Endothelial cell of umbilical vein (primary cell): ENCODE measurements around the gene MRPS18B. TPM values are rescaled to one million over a fixed set of nuclear protein-coding genes. Genes with fewer than 3 reads are reported as not detected.
A peak's percentile ranks its signal among the peaks of the same experiment; 100 is the strongest.

Experiments
- BruUV-seq: library from RNA; stranded (reverse); fragments of 400-500 nt; replicated peaks from 2 replicates; lab custom pipeline; 2021; lab: Mats Ljungman, UMichigan
- CTCF ChIA-PET: fragments of 300-600, 350-600 bp; sonication (Branson Sonifier 250); formaldehyde crosslinking; loops from one replicate; lab custom pipeline; 2021; ENCODE audit warnings: antibody characterized with exemption, inconsistent platforms; lab: Charles Lee
- POLR2A ChIA-PET: fragments of 300-600, 350-600 bp; sonication (Branson Sonifier 250); formaldehyde crosslinking; loops from one replicate; lab custom pipeline; 2021; ENCODE audit warnings: antibody characterized with exemption, inconsistent platforms; lab: Charles Lee
- DNase-seq: peaks from one replicate; pipeline ENCODE4 v3.0.0-alpha.2; 2011; ENCODE audit warnings: low read depth, low spot score
- FAIRE-seq: peaks from 2 replicates; lab custom pipeline; 2011; peaks lifted over from hg19 to GRCh38; lab: Jason Lieb, UNC
- H2AFZ ChIP-seq: 2 replicates; pipeline ENCODE4 v1.6.0; 2012; ENCODE audit warnings: low read depth, low read length, control low read depth, inconsistent platforms
- H3K27ac ChIP-seq: 2 replicates; pipeline ENCODE4 v1.5.1; 2011; ENCODE audit warnings: low read depth, mild to moderate bottlenecking, control low read depth, low read length, moderate library complexity; ENCODE audit not compliant: insufficient read depth
- H3K27me3 ChIP-seq, 2 experiments: 2 replicates each; pipeline versions ENCODE4 v1.6.0 to v1.6.1; 2011; ENCODE audit warnings: low read length in 2 of 2, mixed read lengths in 1 of 2; ENCODE audit not compliant: control insufficient read depth in 2 of 2, insufficient read depth in 2 of 2
- H3K36me3 ChIP-seq, 2 experiments: 2 replicates in 1 of 2; 3 replicates in 1 of 2; pipeline ENCODE4 v1.5.1; 2011; ENCODE audit warnings: low read length in 2 of 2, mild to moderate bottlenecking in 1 of 2, moderate library complexity in 1 of 2; ENCODE audit not compliant: control insufficient read depth in 2 of 2, insufficient read depth in 2 of 2; ENCODE audit errors: extremely low read depth in 1 of 2
- H3K4me1 ChIP-seq: 3 replicates; pipeline ENCODE4 v1.5.1; 2011; ENCODE audit warnings: mild to moderate bottlenecking, low read length; ENCODE audit not compliant: control insufficient read depth, insufficient read depth; ENCODE audit errors: extremely low read depth
- H3K4me2 ChIP-seq: 2 replicates; pipeline ENCODE4 v1.6.1; 2011; ENCODE audit warnings: low read length, control low read depth, mixed read lengths; ENCODE audit not compliant: insufficient read depth
- H3K4me3 ChIP-seq, 3 experiments: fragments of 200-600 bp in 1 of 3; sonication (generic), shearing (Covaris generic) in 1 of 3; replicated peaks in 1 of 3; 2 replicates each; pipeline ENCODE4 v1.5.1; 2011 to 2016; ENCODE audit warnings: control low read depth in 3 of 3, low read length in 3 of 3, mild to moderate bottlenecking in 2 of 3, inconsistent platforms in 1 of 3, low read depth in 1 of 3, moderate library complexity in 1 of 3; ENCODE audit not compliant: insufficient read depth in 1 of 3
- H3K79me2 ChIP-seq: 2 replicates; pipeline ENCODE4 v1.6.0; 2012; ENCODE audit warnings: low read length, inconsistent platforms; ENCODE audit not compliant: control insufficient read depth, insufficient read depth
- H3K9ac ChIP-seq: replicated peaks from 2 replicates; pipeline ENCODE3; 2011; ENCODE audit warnings: low read length, control low read depth; ENCODE audit not compliant: insufficient read depth; ENCODE audit errors: extremely low read depth
- H3K9me1 ChIP-seq: replicated peaks from 3 replicates; pipeline ENCODE4 v1.6.0; 2011; ENCODE audit warnings: mild to moderate bottlenecking, low read length; ENCODE audit not compliant: control insufficient read depth, insufficient read depth; ENCODE audit errors: extremely low read depth
- H3K9me3 ChIP-seq: replicated peaks from 2 replicates; pipeline ENCODE4 v1.5.1; 2012; ENCODE audit warnings: low read length, inconsistent platforms; ENCODE audit not compliant: control insufficient read depth, insufficient read depth
- H4K20me1 ChIP-seq: replicated peaks from 2 replicates; pipeline ENCODE3; 2011; ENCODE audit warnings: mild to moderate bottlenecking, low read length; ENCODE audit not compliant: control insufficient read depth, insufficient read depth; ENCODE audit errors: extremely low read depth
- EZH2 ChIP-seq: IDR thresholded peaks from 2 replicates; pipeline ENCODE4 v1.6.1; 2012; ENCODE audit warnings: borderline replicate concordance, low read depth, mild to moderate bottlenecking, moderate library complexity, low read length, inconsistent platforms; ENCODE audit not compliant: severe bottlenecking
- FOS ChIP-seq: IDR thresholded peaks from 2 replicates; pipeline ENCODE4 v1.6.1; 2011; ENCODE audit warnings: mild to moderate bottlenecking, low read length, moderate library complexity, borderline replicate concordance; ENCODE audit not compliant: insufficient read depth
- GATA2 ChIP-seq: IDR thresholded peaks from 2 replicates; pipeline ENCODE4 v1.7.0; 2011; ENCODE audit warnings: low read depth, mild to moderate bottlenecking, moderate library complexity, mixed read lengths, low read length; ENCODE audit not compliant: insufficient read length, insufficient read depth
- JUN ChIP-seq: IDR thresholded peaks from 2 replicates; pipeline ENCODE4 v1.6.1; 2011; ENCODE audit warnings: borderline replicate concordance, low read depth; ENCODE audit not compliant: insufficient read length, insufficient read depth
- MYC ChIP-seq: IDR thresholded peaks from one replicate; pipeline ENCODE4 v1.6.1; 2011; ENCODE audit warnings: mild to moderate bottlenecking, low read depth, low read length
- POLR2A ChIP-seq: IDR thresholded peaks from 2 replicates; pipeline ENCODE4 v1.6.1; 2012; ENCODE audit warnings: low read depth, mild to moderate bottlenecking, control low read depth, low read length
- POLR2AphosphoS5 ChIP-seq: IDR thresholded peaks from 2 replicates; pipeline ENCODE4 v1.6.1; 2012; ENCODE audit warnings: low read depth, mild to moderate bottlenecking, control low read depth, low read length, moderate library complexity; ENCODE audit not compliant: insufficient read depth
- dilution Hi-C: fragments of 300-500 bp; cut with MboI; formaldehyde crosslinking; loops from one replicate; pipeline ENCODE4 v1.15.0; 2019; ENCODE audit warnings: low sequenced_read_pairs; ENCODE audit not compliant: extremely low pct_ligation_motif_present
- intact Hi-C: fragments of 100-400 bp; cut with micrococcal nuclease; formaldehyde crosslinking; loops from one replicate; pipeline ENCODE4 v1.10.0; 2022
- polyA plus RNA-seq, 4 experiments: library from polyadenylated mRNA; depleted of rRNA in 3 of 4; stranded (reverse) in 3 of 4; unstranded in 1 of 4; fragments of >200 nt; gene quantifications; 2 replicates each; pipeline versions ENCODE4 v1.2.1 to v1.2.3, GENCODE V29; 2011 to 2012; ENCODE audit warnings: missing spikeins in 1 of 4
- total RNA-seq: library from RNA; stranded (reverse); gene quantifications from 2 replicates; pipeline ENCODE4 v1.2.3, GENCODE V29; 2021
- TF ChIP-seq, protein P1 (sequence below): IDR thresholded peaks from 2 replicates; pipeline ENCODE4 v1.6.1; 2011; ENCODE audit not compliant: insufficient read depth, insufficient read length
- TF ChIP-seq, protein P2 (sequence below), 2 donors: IDR thresholded peaks; 1 replicate in 1 of 2; 2 replicates in 1 of 2; pipeline ENCODE4 v1.5.1; 2011; ENCODE audit warnings: low read length in 2 of 2, mild to moderate bottlenecking in 2 of 2, moderate library complexity in 2 of 2, control low read depth in 1 of 2, inconsistent platforms in 1 of 2, low read depth in 1 of 2; ENCODE audit not compliant: insufficient read depth in 1 of 2; ENCODE audit errors: extremely low read depth in 1 of 2

Gene MRPS18B
- total and polyA plus RNA-seq, 2 donors (not counting 3 experiments of a cell fraction or from before 2014, with no cell fraction given), result 32.6 to 49.1 TPM

DNA sequence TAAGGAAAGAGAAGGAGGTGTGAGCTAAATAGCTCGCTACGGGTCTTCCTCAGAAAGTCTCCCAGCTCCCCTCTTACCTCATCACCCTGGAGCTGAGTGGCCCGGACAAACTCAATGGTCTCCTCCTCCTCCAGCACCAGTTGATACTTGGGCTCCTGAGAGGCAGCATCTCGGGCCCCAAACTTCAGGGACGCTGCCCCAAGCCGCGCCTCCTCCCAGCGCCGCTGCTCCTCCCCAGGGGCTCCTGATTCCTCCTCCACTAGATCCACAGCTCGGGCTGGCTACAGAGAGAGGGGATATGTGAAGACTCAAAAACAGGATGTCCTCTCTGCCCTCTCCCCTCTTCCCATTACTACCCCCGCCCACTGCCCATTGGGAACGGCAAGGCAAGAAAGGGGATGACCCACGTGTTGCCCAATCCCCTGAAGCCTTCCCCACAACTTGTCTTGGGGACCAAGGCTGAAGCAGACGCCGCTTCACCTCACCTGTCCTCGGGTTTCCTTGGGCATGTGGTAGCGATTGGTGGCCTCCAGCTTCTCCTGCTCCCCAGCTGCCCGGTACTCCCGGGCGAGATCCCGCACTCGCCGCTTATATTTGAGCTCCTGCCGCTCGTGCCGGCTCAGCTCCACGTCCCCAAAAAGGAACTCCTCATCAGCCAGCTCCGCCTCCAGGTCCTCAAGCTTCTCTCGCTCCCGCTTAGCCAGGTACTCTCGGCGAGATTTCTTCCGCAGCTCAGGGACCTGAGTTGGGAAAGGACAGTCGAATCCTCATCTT lies 47.5 kb downstream of the MRPS18B start:
- intact Hi-C loops (no loop called here), dilution Hi-C loops (no loop called here)
- no peaks in the 10 kb centered on the region for H3K9me1 ChIP-seq
- no peaks in the 10 kb centered on the region for H3K9me3 ChIP-seq
- no peak for DNase-seq
- TSS peak; percentile 49 for BruUV-seq
- no peak overlapping the region for H3K9ac ChIP-seq
- H3K4me1 ChIP-seq, result no peaks in the 10 kb centered on the region
- no peak for FAIRE-seq
- H3K27me3 ChIP-seq, result no peaks in the 10 kb centered on the region
- H4K20me1 ChIP-seq, result no peaks in the 10 kb centered on the region
- ChIA-PET CTCF (interaction anchor here (0.8 to 1.7 kb wide), 7 partner anchors 8 to 183 kb away, joined by 3 to 5 read pairs (median 4); partner anchors contain the start of genes DHX16 and MRPS18B), POLR2A (interaction anchor here (0.6 kb wide), 1 partner anchor 37 kb away, joined by 3 read pairs; no protein-coding TSS in a partner anchor)
- no peak overlapping the region for H3K4me3 ChIP-seq
- peaks cover 14 to 42% of the 10 kb centered on the region in 2 experiments for H3K36me3 ChIP-seq
- TF ChIP-seq, protein P1, sequence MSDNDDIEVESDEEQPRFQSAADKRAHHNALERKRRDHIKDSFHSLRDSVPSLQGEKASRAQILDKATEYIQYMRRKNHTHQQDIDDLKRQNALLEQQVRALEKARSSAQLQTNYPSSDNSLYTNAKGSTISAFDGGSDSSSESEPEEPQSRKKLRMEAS, result no peak
- no peak for TF ChIP-seq EZH2
- no peak for TF ChIP-seq FOS
- no peak for TF ChIP-seq POLR2AphosphoS5
- TF ChIP-seq GATA2, result no peak
- TF ChIP-seq, protein P2, sequence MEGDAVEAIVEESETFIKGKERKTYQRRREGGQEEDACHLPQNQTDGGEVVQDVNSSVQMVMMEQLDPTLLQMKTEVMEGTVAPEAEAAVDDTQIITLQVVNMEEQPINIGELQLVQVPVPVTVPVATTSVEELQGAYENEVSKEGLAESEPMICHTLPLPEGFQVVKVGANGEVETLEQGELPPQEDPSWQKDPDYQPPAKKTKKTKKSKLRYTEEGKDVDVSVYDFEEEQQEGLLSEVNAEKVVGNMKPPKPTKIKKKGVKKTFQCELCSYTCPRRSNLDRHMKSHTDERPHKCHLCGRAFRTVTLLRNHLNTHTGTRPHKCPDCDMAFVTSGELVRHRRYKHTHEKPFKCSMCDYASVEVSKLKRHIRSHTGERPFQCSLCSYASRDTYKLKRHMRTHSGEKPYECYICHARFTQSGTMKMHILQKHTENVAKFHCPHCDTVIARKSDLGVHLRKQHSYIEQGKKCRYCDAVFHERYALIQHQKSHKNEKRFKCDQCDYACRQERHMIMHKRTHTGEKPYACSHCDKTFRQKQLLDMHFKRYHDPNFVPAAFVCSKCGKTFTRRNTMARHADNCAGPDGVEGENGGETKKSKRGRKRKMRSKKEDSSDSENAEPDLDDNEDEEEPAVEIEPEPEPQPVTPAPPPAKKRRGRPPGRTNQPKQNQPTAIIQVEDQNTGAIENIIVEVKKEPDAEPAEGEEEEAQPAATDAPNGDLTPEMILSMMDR (IDR thresholded peaks at IDR 0.05; ENCODE audit: extremely low read depth in 1 of 2, insufficient read depth in 1 of 2, low read depth in 1 of 2, low read length in 2 of 2), result no peak
- TF ChIP-seq MYC, result no peak
- no peak for TF ChIP-seq JUN
- TF ChIP-seq POLR2A, result no peak
- no peak overlapping the region for H3K27ac ChIP-seq
- H3K4me2 ChIP-seq, result no peak overlapping the region
- H3K79me2 ChIP-seq, result no peaks in the 10 kb centered on the region
- no peak overlapping the region for H2AFZ ChIP-seq
